ENCODE results near the gene SURF2. TPM values are rescaled to one million over a fixed set of nuclear protein-coding genes. Genes with fewer than 3 reads are reported as not detected.

The SURF2 gene
- total RNA-seq, 1 experiment from 2014 or later: 20.6 TPM

DNA sequence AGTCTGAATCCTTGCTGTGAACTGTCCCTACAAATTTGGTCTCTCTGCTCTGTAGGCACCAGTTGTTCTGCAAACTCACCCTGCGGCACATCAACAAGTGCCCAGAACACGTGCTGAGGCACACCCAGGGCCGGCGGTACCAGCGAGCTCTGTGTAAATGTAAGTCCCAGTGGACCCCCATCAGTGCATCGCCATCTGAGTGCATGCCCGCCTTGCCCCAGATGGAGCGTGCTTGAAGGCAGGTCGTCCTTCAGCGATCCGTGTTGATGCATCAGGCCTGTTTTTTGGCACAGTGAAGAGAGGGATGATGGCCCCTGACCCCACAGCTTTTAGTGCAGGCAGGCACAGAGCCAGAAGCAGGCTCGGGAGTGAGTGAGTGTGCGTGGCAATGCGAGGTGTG is 1.3 kb downstream of the SURF2 start:
- Mint-ChIP-seq H3K27ac (ENCODE audit: unreplicated experiment) (no peak overlapping the region), H3K36me3 (ENCODE audit: insufficient read depth, unreplicated experiment) (peaks cover 72% of the 10 kb centered on the region), H3K27me3 (ENCODE audit: unreplicated experiment) (no peaks in the 10 kb centered on the region), H3K4me1 (ENCODE audit: low read depth, unreplicated experiment) (peaks cover 23% of the 10 kb centered on the region), H3K9me3 (ENCODE audit: low read depth, unreplicated experiment) (no peaks in the 10 kb centered on the region), H3K4me3 (ENCODE audit: low read depth, unreplicated experiment) (peak overlapping the region; percentile 78)
- TF ChIP-seq, protein P1, sequence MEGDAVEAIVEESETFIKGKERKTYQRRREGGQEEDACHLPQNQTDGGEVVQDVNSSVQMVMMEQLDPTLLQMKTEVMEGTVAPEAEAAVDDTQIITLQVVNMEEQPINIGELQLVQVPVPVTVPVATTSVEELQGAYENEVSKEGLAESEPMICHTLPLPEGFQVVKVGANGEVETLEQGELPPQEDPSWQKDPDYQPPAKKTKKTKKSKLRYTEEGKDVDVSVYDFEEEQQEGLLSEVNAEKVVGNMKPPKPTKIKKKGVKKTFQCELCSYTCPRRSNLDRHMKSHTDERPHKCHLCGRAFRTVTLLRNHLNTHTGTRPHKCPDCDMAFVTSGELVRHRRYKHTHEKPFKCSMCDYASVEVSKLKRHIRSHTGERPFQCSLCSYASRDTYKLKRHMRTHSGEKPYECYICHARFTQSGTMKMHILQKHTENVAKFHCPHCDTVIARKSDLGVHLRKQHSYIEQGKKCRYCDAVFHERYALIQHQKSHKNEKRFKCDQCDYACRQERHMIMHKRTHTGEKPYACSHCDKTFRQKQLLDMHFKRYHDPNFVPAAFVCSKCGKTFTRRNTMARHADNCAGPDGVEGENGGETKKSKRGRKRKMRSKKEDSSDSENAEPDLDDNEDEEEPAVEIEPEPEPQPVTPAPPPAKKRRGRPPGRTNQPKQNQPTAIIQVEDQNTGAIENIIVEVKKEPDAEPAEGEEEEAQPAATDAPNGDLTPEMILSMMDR (IDR thresholded peaks at IDR 0.05; ENCODE audit: unreplicated experiment): no peak
- BruUV-seq (replicated peaks): no TSS peak
- intact Hi-C loops (cut with micrococcal nuclease; ENCODE audit: unreplicated experiment): loop anchor here (2.0 kb wide), 1 partner anchor 17 kb away; no protein-coding TSS in a partner anchor
- CTCF ChIA-PET: no interaction called here
- no peak for DNase-seq

GRCh38 chr9:133359399-133360175 is 3.2 kb downstream of the SURF2 start:
- intact Hi-C loops (cut with micrococcal nuclease; ENCODE audit: unreplicated experiment): no loop called here
- TF ChIP-seq, protein P1 (IDR thresholded peaks at IDR 0.05; ENCODE audit: unreplicated experiment): no peak
- peaks cover 73% of the 10 kb centered on the region for H3K36me3 Mint-ChIP-seq (ENCODE audit: insufficient read depth, unreplicated experiment)
- H3K27me3 Mint-ChIP-seq (ENCODE audit: unreplicated experiment): no peaks in the 10 kb centered on the region
- no peak for DNase-seq
- no peaks in the 10 kb centered on the region for H3K9me3 Mint-ChIP-seq (ENCODE audit: low read depth, unreplicated experiment)
- no peak overlapping the region for H3K27ac Mint-ChIP-seq (ENCODE audit: unreplicated experiment)
- CTCF ChIA-PET: interaction anchor here (0.6 kb wide), 1 partner anchor 100 kb away, joined by 4 read pairs; the partner anchor contains the start of gene CACFD1
- peaks cover 15% of the 10 kb centered on the region for H3K4me1 Mint-ChIP-seq (ENCODE audit: low read depth, unreplicated experiment)
- H3K4me3 Mint-ChIP-seq (ENCODE audit: low read depth, unreplicated experiment): no peak overlapping the region
- BruUV-seq (replicated peaks): no TSS peak

DNA sequence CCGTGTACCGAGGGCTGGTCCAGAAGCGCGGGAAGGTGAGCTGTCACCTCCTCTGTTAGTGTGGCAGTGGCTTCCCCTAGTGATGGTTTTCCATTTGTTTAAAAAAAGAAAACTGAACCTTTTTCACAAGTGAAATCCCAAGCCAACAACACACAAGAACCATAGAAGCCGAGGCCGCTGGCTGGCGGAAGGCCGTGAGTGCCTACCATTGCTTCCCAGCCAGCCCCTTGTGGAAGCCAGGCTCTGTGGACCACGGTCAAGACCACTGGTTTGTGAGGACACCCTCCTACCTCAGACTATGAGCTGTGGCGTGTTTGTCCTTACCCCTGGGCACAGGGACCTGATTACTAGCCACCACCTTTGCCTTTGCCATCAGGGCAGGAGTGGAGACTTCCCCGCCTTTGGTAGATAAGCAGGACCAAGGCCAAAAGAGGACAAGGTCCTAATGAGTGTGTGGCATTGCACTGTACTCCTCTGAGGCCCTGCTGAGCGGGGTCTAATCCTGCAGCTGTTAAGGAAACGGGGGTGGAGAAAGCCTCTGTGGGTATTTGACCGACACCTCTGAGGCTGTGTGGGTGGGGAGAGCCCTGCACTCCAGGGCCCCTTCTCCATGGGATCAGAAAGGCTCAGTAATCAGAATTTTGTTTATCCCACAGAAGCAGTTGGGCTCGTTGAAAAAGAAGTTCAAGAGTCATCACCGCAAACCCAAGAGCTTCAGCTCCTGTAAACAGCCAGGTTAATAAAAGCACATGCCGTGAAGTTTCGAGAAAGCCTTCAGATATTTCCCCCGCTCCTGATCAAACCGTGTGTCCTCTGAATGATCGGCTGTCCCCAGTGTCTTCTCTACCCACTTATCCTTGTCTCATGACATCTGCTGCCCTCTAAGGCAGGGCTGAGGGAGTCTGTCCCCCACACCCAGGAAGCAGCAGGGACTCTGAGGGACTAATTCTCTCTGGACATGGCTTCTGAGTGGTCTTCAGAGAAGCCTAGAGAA is 4.3 kb downstream of the SURF2 start:
- BruUV-seq (replicated peaks): no TSS peak
- CTCF ChIA-PET: no interaction called here

DNA sequence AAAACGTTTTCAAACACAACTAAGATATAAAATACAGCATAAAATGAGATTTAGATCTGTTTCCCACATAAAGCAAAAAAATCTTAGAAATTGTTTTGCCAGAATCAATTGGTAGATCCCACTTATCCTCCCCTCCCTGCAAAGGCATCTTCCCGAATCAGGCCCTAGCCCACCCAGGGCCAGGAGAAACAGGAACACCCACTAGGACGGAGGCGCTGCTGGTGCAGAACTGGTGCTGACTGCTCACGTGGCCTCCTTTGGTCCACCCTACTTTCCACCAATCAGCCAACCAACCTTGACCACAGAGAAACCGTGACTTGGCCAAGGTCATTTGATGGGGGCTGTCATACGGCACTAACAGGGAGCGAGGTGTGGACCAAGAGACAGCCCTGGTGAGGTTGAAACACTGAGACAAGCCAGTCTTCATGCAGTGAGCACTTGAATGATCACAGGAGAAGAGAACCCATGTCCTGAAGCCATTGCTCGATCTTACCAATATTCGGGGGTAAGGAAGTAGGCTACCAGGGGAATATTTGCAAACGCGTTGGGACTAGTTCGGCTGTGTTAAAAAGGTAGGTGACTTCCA is 5.2 kb downstream of the SURF2 start:
- TF ChIP-seq, protein P1 (IDR thresholded peaks at IDR 0.05; ENCODE audit: unreplicated experiment): no peak
- Mint-ChIP-seq H3K4me1 (ENCODE audit: low read depth, unreplicated experiment) (peaks cover 15% of the 10 kb centered on the region), H3K36me3 (ENCODE audit: insufficient read depth, unreplicated experiment) (peaks cover 58% of the 10 kb centered on the region), H3K27ac (ENCODE audit: unreplicated experiment) (no peak overlapping the region), H3K4me3 (ENCODE audit: low read depth, unreplicated experiment) (no peak overlapping the region), H3K27me3 (ENCODE audit: unreplicated experiment) (no peaks in the 10 kb centered on the region), H3K9me3 (ENCODE audit: low read depth, unreplicated experiment) (no peaks in the 10 kb centered on the region)
- CTCF ChIA-PET: no interaction called here
- intact Hi-C loops (cut with micrococcal nuclease; ENCODE audit: unreplicated experiment): no loop called here
- no TSS peak for BruUV-seq (replicated peaks)
- no peak for DNase-seq

More for the DNA sequence above, 4.3 kb downstream of the SURF2 start:
- Mint-ChIP-seq H3K4me3 (ENCODE audit: low read depth, unreplicated experiment) (no peak overlapping the region), H3K4me1 (ENCODE audit: low read depth, unreplicated experiment) (peaks cover 15% of the 10 kb centered on the region), H3K27me3 (ENCODE audit: unreplicated experiment) (no peaks in the 10 kb centered on the region), H3K9me3 (ENCODE audit: low read depth, unreplicated experiment) (no peaks in the 10 kb centered on the region), H3K36me3 (ENCODE audit: insufficient read depth, unreplicated experiment) (peaks cover 67% of the 10 kb centered on the region), H3K27ac (ENCODE audit: unreplicated experiment) (no peak overlapping the region)
- intact Hi-C loops (cut with micrococcal nuclease; ENCODE audit: unreplicated experiment): no loop called here
- TF ChIP-seq, protein P1 (IDR thresholded peaks at IDR 0.05; ENCODE audit: unreplicated experiment): no peak
- DNase-seq: no peak
